Activated T-helper 2 cell treated with anti-CD3 and anti-CD28 coated beads, Interferon-gamma antibody, Interleukin-2, Interleukin-4, amounts not matched to agents 10 μg/mL and 5 μg/mL and 100 μg/mL, durations not matched to agents 14 hours and 24 hours and 36 hours (primary cell): ENCODE data around the gene AFG1L. TPM values are rescaled to one million over a fixed set of nuclear protein-coding genes. Genes with fewer than 3 reads are reported as not detected.
"Not testable (repeated sequence)": the region's sequence is repeated elsewhere in the genome, so short reads cannot be mapped to it uniquely, and the experiment has no call there.

ENCODE experiments used
- DNase-seq: peaks from one replicate; pipeline ENCODE4 v3.0.0; 2021; ENCODE audit warnings: low spot score
- H3K27ac Mint-ChIP-seq: one replicate; pipeline ENCODE4 v1.8.0; 2021; ENCODE audit warnings: mixed read lengths
- H3K27me3 Mint-ChIP-seq: one replicate; pipeline ENCODE4 v1.8.0; 2021; ENCODE audit warnings: low read depth, mixed read lengths
- H3K36me3 Mint-ChIP-seq: one replicate; pipeline ENCODE4 v1.8.0; 2021; ENCODE audit warnings: low read depth, mixed read lengths
- H3K4me1 Mint-ChIP-seq: one replicate; pipeline ENCODE4 v1.8.0; 2021; ENCODE audit warnings: low read depth, mixed read lengths
- H3K4me3 Mint-ChIP-seq: one replicate; pipeline ENCODE4 v1.8.0; 2021; ENCODE audit warnings: low read depth, mild to moderate bottlenecking, moderate library complexity, mixed read lengths
- H3K9me3 Mint-ChIP-seq: one replicate; pipeline ENCODE4 v1.8.0; 2021; ENCODE audit warnings: mixed read lengths
- intact Hi-C: fragments of 100-400 bp; cut with micrococcal nuclease; formaldehyde crosslinking; loops from one replicate; pipeline ENCODE4 v1.15.1; 2023
- total RNA-seq: library from RNA; stranded (reverse); gene quantifications from 2 replicates; pipeline ENCODE4 v1.2.3, GENCODE V29; 2022

AFG1L gene
- total RNA-seq, 1 donor from 2014 or later = 4.7 TPM

- Mint-ChIP-seq H3K4me3 (no peak overlapping the region), H3K9me3 (no peaks in the 10 kb centered on the region), H3K4me1 (peaks cover 6% of the 10 kb centered on the region), H3K36me3 (no peaks in the 10 kb centered on the region), H3K27me3 (peaks cover 8% of the 10 kb centered on the region), H3K27ac (no peak overlapping the region)
- no peak for DNase-seq
- intact Hi-C loops = no loop called here
Observed at GRCh38 chr6:108268845-108269244, 26.0 kb upstream of the AFG1L start.

DNA sequence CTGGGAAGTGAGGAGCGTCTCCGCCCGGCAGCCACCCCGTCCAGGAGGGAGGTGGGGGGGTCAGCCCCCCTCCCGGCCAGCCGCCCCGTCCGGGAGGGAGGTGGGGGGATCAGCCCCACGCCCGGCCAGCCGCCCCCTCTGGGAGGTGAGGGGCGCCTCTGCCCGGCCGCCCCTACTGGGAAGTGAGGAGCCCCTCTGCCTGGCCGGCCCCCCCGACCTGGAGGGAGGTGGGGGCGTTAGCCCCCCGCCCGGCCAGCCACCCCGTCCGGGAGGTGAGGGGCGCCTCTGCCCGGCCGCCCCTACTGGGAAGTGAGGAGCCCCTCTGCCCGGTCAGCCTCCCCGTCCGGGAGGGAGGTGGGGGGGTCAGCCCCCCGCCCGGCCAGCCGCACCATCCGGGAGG is 24.9 kb upstream of the AFG1L start:
- H3K27me3 Mint-ChIP-seq, DNase-seq, H3K4me1 Mint-ChIP-seq, H3K36me3 Mint-ChIP-seq, H3K27ac Mint-ChIP-seq, H3K4me3 Mint-ChIP-seq, intact Hi-C loops, H3K9me3 Mint-ChIP-seq: not testable (repeated sequence)

DNA sequence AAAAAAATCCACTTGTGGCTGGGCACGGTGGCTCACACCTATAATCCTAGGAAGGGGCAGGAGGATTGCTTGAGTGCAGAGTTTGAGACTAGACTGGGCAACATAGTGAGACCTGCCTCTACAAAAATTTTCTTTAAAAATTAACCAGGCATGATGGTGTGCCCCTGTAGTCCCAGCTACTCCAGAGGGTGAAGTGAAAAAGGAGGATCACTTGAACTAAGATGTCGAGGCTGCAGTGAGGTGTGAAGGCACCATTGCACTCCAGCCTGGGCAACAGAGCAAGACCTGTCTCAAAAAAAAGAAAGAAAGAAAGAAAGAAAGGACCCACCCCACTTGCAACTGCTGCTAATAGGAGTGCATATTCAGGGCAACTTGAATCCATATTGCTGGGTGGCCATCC is 20.3 kb upstream of the AFG1L start:
- no peak for DNase-seq
- peaks cover 12% of the 10 kb centered on the region for H3K27me3 Mint-ChIP-seq
- no peaks in the 10 kb centered on the region for H3K4me1 Mint-ChIP-seq
- intact Hi-C loops = no loop called here
- no peaks in the 10 kb centered on the region for H3K36me3 Mint-ChIP-seq
- no peaks in the 10 kb centered on the region for H3K9me3 Mint-ChIP-seq
- no peak overlapping the region for H3K27ac Mint-ChIP-seq
- H3K4me3 Mint-ChIP-seq = no peak overlapping the region

DNA sequence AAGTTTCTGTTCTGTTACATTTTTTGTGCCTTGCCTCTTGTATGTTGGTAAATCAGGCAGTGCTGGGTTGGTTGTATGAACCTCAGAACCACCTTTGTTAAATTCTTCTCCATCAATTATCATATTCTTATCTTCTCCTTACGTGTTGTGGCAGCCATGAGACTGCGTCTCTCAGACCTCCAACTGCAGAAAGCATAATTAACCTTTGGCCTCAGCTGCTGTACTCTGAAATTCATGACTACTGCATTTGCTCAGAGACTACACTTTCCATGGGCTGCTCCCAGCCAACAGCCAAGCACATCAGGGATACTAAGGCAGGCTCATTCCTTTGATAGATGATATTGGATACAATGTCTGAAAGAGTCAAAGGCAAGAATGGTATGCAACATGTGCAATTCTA is 18.9 kb upstream of the AFG1L start:
- H3K27me3 Mint-ChIP-seq = peaks cover 17% of the 10 kb centered on the region
- H3K36me3 Mint-ChIP-seq = no peaks in the 10 kb centered on the region
- H3K4me1 Mint-ChIP-seq = no peaks in the 10 kb centered on the region
- intact Hi-C loops = no loop called here
- DNase-seq = no peak
- no peak overlapping the region for H3K4me3 Mint-ChIP-seq
- H3K27ac Mint-ChIP-seq = no peak overlapping the region
- no peaks in the 10 kb centered on the region for H3K9me3 Mint-ChIP-seq

DNA sequence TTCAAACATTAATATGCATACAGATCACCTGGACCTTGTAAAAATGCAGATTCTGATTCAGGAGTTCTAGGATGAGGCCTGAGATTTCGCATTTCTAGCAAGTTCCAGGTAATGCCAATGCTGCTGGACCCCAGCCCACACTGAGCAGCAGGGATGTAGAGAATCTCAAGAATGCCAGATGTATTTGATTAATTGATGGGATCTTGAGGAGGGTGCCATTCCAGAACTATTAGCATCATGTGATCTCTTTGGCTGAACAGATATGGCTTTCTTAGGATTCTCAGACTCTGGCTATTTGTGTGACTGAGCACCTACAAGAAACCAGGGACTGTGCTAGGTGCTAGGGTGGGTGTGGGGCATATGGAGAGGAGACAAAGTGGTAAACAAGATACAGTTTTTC is 17.6 kb upstream of the AFG1L start:
- Mint-ChIP-seq H3K9me3 (no peaks in the 10 kb centered on the region), H3K27me3 (peaks cover 20% of the 10 kb centered on the region), H3K4me3 (no peak overlapping the region), H3K36me3 (no peaks in the 10 kb centered on the region), H3K27ac (no peak overlapping the region), H3K4me1 (no peaks in the 10 kb centered on the region)
- intact Hi-C loops = no loop called here
- no peak for DNase-seq

DNA sequence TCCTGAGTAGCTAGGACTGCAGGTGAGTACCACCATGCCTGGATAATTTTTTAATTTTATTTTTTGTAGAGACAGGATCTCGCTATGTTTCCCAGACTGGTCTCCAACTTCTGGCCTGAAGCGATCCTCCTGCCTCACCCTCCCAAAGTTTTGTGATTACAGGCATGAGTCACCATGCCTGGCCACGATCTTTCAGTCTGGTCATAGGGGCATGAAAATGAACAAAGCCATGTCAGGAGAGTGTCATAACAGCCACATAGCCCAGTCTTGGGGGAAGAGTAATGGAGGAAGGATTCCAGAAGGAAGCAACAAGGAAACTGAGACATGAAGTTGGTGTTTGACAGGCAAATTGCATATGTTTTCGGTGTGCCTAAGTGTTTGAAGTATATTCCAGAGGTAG is 17.0 kb upstream of the AFG1L start:
- no peaks in the 10 kb centered on the region for H3K4me1 Mint-ChIP-seq
- DNase-seq = no peak
- intact Hi-C loops = no loop called here
- H3K36me3 Mint-ChIP-seq = no peaks in the 10 kb centered on the region
- H3K4me3 Mint-ChIP-seq = no peak overlapping the region
- H3K9me3 Mint-ChIP-seq = no peaks in the 10 kb centered on the region
- peaks cover 20% of the 10 kb centered on the region for H3K27me3 Mint-ChIP-seq
- no peak overlapping the region for H3K27ac Mint-ChIP-seq

GRCh38 chr6:108285381-108285780 is 9.5 kb upstream of the AFG1L start:
- Mint-ChIP-seq H3K4me1 (peaks cover 23% of the 10 kb centered on the region), H3K9me3 (no peaks in the 10 kb centered on the region), H3K27me3 (peaks cover 7% of the 10 kb centered on the region), H3K36me3 (no peaks in the 10 kb centered on the region), H3K27ac (no peak overlapping the region), H3K4me3 (no peak overlapping the region)
- intact Hi-C loops = no loop called here
- DNase-seq = no peak

DNA sequence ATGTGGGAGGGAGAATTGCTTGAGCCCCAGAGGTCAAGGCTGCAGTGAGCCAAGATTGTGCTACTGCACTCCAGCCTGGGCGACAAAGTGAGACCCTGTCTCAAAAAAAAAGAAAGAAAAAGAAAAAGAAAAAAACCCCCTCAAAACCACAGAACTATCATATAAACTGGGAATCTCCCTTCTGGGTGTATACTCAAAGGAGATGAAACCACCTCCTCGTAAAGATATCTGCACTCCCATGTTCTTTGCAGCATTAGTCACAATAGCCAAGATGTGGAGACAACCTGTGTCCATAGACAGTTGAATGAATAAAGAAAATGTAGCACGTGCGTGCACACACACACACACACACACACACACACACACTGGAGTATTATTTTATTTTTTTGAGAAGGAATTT is 8.5 kb upstream of the AFG1L start:
- Mint-ChIP-seq H3K4me3 (no peak overlapping the region), H3K36me3 (no peaks in the 10 kb centered on the region), H3K9me3 (no peaks in the 10 kb centered on the region), H3K27me3 (peaks cover 6% of the 10 kb centered on the region), H3K27ac (no peak overlapping the region), H3K4me1 (peaks cover 23% of the 10 kb centered on the region)
- DNase-seq = no peak
- intact Hi-C loops = no loop called here

- no peak overlapping the region for H3K4me3 Mint-ChIP-seq
- no peak for DNase-seq
- no peaks in the 10 kb centered on the region for H3K9me3 Mint-ChIP-seq
- H3K27me3 Mint-ChIP-seq = peaks cover 4% of the 10 kb centered on the region
- H3K36me3 Mint-ChIP-seq = no peaks in the 10 kb centered on the region
- intact Hi-C loops = no loop called here
- H3K4me1 Mint-ChIP-seq = peaks cover 26% of the 10 kb centered on the region
- H3K27ac Mint-ChIP-seq = no peak overlapping the region
Observed at GRCh38 chr6:108287373-108287772, 7.5 kb upstream of the AFG1L start.

GRCh38 chr6:108288742-108289141 is 6.1 kb upstream of the AFG1L start:
- intact Hi-C loops = no loop called here
- Mint-ChIP-seq H3K4me1 (peaks cover 28% of the 10 kb centered on the region), H3K4me3 (no peak overlapping the region), H3K27ac (no peak overlapping the region), H3K9me3 (no peaks in the 10 kb centered on the region), H3K36me3 (no peaks in the 10 kb centered on the region), H3K27me3 (peaks cover 1% of the 10 kb centered on the region)
- DNase-seq = no peak

DNA sequence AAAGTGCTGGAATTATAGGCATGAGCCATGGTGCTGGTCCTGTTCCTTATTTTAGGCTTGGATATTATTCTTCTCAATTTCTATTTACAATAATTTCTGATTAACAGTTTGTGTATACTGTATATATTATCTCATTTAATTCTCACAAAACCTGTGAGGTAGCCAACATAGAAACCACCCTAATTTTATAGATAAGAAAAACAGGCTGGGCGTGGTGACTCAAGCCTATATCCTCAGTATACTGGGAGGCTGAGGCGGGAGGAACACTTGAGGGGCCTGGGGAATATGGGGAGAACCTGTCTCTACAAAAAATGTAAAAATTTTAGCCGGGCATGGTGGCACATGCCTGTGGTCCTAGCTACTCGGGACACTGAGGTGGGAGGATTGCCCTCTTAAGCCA is 3.8 kb upstream of the AFG1L start:
- intact Hi-C loops = no loop called here
- DNase-seq = no peak
- Mint-ChIP-seq H3K4me1 (peaks cover 40% of the 10 kb centered on the region), H3K27ac (no peak overlapping the region), H3K36me3 (peaks cover 6% of the 10 kb centered on the region), H3K27me3 (no peaks in the 10 kb centered on the region), H3K4me3 (no peak overlapping the region), H3K9me3 (no peaks in the 10 kb centered on the region)

DNA sequence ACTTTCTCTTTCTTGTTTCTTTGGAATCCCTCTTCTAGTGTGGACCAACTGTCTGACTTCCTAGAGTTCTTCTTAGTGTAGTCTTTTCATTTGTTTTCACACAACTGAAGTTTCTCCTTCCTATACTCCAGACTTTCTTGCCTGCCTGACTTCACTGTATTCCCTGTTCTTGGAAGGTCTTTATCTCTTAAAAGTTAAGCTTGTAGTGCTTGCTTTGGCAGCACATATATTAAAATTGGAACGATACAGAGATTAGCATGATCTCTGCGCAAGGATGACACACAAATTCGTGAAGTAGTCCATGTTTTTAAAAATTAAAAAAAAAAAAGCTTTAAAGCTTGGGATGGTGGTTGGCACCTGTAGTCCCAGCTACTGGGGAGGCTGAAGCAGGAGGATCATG is 2.3 kb upstream of the AFG1L start:
- H3K36me3 Mint-ChIP-seq, intact Hi-C loops, H3K27ac Mint-ChIP-seq, H3K27me3 Mint-ChIP-seq, DNase-seq, H3K4me3 Mint-ChIP-seq, H3K9me3 Mint-ChIP-seq: not testable (repeated sequence)
- peaks cover 31% of the 10 kb centered on the region for H3K4me1 Mint-ChIP-seq

- peaks cover 6% of the 10 kb centered on the region for H3K36me3 Mint-ChIP-seq
- intact Hi-C loops = no loop called here
- peak overlapping the region; percentile 100 for H3K27ac Mint-ChIP-seq
- H3K4me1 Mint-ChIP-seq = peaks cover 26% of the 10 kb centered on the region
- H3K9me3 Mint-ChIP-seq = no peaks in the 10 kb centered on the region
- no peak for DNase-seq
- peak overlapping the region; percentile 99 for H3K4me3 Mint-ChIP-seq
- H3K27me3 Mint-ChIP-seq = no peaks in the 10 kb centered on the region
Observed at GRCh38 chr6:108293527-108294296, 1.1 kb upstream of the AFG1L start.

- Mint-ChIP-seq H3K27ac (peak overlapping the region; percentile 100), H3K9me3 (no peaks in the 10 kb centered on the region), H3K36me3 (peaks cover 6% of the 10 kb centered on the region), H3K27me3 (no peaks in the 10 kb centered on the region), H3K4me3 (peak overlapping the region; percentile 99), H3K4me1 (peaks cover 22% of the 10 kb centered on the region)
- DNase-seq = no peak
- intact Hi-C loops = no loop called here
Observed at GRCh38 chr6:108294297-108294726, 542 bp upstream of the AFG1L start.
